Measurements from ENCODE around the gene GALNT16. TPM values are rescaled to one million over a fixed set of nuclear protein-coding genes. Genes with fewer than 3 reads are reported as not detected.

The GALNT16 gene
- total and polyA plus RNA-seq, 7 donors, result 2.4 to 20.5 (median 5.3) TPM; not detected in 1

DNA sequence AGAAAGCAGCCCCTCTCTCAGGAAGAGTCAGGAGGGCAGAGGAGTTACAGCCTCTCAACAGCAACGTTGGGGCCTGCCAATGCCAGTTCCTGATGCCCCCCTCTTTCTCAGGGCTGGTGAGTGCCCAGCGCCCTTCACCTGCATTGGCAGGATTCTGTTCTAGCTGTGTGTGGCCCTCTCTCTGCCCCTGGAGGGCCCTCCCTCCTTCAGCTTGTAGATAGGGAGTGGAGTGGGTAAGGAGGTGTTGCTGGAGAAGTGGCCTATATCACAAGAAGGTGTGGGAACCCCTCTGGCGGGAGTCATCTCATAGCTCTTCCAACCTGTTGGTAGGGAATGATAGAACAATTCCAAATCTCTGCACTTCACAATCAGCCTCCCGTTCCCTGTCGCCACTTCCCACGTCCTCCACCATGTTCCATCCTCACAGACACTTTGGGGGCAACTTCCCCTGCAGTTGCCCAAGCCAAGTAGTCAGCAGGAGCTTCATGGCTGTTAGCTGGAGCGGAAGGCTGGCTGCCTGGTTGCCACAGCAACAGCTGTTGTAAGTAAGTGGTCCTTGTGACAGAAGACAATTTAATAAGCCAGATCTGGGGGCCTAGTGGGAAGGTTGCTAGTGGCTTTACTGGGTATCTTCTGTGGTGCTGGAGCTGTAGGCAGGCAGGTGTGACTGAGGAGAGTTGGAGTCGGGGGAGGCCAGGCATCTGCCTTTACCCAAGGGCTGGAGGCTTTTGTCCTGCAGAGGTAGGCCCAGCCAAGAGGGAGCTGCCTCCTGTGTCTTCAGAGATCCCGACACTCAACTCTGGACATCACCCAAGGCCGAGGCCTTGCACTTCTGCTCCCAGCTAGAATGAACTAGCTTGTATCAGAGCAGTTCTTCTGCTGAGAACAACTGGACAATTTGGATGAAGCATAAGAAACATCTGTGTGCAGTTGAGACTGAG is 38.4 kb downstream of the GALNT16 start:
- DNase-seq, result no peak
- Histone ChIP-seq H3K9me3 (no peaks in the 10 kb centered on the region), H3K4me3 (no peak overlapping the region), H3K4me1 (no peaks in the 10 kb centered on the region), H3K36me3 (no peaks in the 10 kb centered on the region), H3K27me3 (no peaks in the 10 kb centered on the region), H3K27ac (no peak overlapping the region)
- 81 to 83% methylated on average over 10 of the region's 10 CpGs for WGBS, 2 donors
- intact Hi-C loops (cut with DNase I), result no loop called here
- TF ChIP-seq, protein P1, sequence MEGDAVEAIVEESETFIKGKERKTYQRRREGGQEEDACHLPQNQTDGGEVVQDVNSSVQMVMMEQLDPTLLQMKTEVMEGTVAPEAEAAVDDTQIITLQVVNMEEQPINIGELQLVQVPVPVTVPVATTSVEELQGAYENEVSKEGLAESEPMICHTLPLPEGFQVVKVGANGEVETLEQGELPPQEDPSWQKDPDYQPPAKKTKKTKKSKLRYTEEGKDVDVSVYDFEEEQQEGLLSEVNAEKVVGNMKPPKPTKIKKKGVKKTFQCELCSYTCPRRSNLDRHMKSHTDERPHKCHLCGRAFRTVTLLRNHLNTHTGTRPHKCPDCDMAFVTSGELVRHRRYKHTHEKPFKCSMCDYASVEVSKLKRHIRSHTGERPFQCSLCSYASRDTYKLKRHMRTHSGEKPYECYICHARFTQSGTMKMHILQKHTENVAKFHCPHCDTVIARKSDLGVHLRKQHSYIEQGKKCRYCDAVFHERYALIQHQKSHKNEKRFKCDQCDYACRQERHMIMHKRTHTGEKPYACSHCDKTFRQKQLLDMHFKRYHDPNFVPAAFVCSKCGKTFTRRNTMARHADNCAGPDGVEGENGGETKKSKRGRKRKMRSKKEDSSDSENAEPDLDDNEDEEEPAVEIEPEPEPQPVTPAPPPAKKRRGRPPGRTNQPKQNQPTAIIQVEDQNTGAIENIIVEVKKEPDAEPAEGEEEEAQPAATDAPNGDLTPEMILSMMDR (IDR thresholded peaks at IDR 0.05), result no peak
- no peak for TF ChIP-seq EP300 (IDR thresholded peaks at IDR 0.05)
- TF ChIP-seq POLR2AphosphoS5 (IDR thresholded peaks at IDR 0.05), result no peak
- TF ChIP-seq POLR2A (IDR thresholded peaks at IDR 0.05), result no peak

DNA sequence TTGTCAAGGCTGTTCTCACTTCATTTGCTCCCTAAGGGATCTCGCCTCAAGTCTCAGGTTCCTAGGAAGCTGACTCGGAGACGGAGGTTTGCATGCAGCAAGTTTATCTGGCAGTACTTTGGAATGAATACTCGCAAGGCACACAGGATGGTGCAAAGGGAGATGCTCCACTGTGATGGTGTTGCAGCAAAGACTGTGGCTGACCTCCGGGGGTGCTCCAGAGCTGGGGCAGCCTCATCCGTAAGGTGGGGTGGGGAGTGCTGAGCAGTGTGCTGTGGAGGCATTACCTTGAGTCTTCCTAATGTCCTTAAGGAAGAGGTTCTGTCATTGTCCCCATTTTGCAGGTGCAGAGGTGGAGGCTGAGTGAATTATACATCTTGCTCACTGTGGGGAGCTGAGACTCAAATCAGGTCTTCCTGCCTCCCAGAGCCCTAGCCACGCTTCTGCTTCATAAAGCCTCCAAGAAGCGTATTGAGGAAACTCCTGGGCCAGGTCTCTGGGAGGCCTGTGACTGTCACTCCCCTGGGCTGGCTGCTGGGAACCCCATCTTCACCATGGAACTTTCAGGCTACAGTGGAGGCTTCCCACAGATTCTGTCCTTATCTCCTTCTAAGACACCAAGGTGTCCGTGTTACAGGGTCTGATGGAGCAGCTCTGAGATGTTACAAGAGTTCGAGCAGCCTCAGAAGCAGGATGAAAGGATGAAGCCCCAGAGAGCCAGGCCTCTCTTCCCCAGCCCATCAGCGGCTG is 39.5 kb downstream of the GALNT16 start:
- 84 to 88% methylated on average over 11 of the region's 11 CpGs for WGBS, 2 donors
- no peak for DNase-seq
- H3K27ac ChIP-seq, result no peak overlapping the region

DNA sequence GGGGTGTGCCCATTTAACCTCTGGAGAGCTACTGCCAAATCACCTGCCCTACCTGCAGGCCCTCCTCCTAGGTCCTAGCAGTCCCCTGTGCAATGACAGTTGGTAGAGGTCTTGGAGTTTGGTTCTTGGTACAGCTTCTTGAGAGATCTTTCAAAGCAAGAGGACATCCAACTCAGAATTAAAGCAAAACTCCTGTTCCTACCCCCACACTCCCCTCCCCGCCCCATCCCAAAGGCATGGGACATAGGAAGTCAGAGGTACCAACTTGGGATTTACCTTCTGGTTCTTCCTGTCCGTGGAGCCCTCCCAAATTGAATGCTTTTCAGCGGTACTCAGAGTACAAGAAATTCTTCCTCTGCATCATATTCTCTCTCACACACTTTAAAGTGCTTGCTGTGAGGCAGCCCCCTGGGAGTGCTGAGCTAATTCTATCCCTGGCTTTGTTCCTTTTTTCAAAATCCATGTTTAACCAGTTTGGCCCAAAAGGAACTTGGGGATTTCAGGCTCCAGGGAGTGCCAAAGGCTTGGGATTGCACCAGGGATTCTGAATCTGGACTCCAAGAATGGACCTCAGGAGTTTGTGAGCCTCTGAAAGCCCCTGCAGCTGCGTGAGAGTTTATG is 40.8 kb downstream of the GALNT16 start:
- no peaks in the 10 kb centered on the region for H3K9me3 ChIP-seq
- TF ChIP-seq POLR2A (IDR thresholded peaks at IDR 0.05) (no peak), EP300 (IDR thresholded peaks at IDR 0.05) (no peak), POLR2AphosphoS5 (IDR thresholded peaks at IDR 0.05) (no peak)
- TF ChIP-seq, protein P1 (IDR thresholded peaks at IDR 0.05), result no peak
- H3K4me3 ChIP-seq, result no peak overlapping the region
- H3K27me3 ChIP-seq, result no peaks in the 10 kb centered on the region
- no peaks in the 10 kb centered on the region for H3K4me1 ChIP-seq
- no peaks in the 10 kb centered on the region for H3K36me3 ChIP-seq
- 72 to 85% methylated on average over 4 of the region's 4 CpGs for WGBS, 2 donors
- DNase-seq, result no peak
- intact Hi-C loops (cut with DNase I), result no loop called here
- H3K27ac ChIP-seq, result no peak overlapping the region

More for the DNA sequence above, 39.5 kb downstream of the GALNT16 start:
- no peaks in the 10 kb centered on the region for H3K9me3 ChIP-seq
- TF ChIP-seq POLR2AphosphoS5 (IDR thresholded peaks at IDR 0.05) (no peak), EP300 (IDR thresholded peaks at IDR 0.05) (no peak), POLR2A (IDR thresholded peaks at IDR 0.05) (no peak)
- TF ChIP-seq, protein P1 (IDR thresholded peaks at IDR 0.05), result no peak
- intact Hi-C loops (cut with DNase I), result no loop called here
- H3K4me1 ChIP-seq, result no peaks in the 10 kb centered on the region
- H3K4me3 ChIP-seq, result no peak overlapping the region
- no peaks in the 10 kb centered on the region for H3K36me3 ChIP-seq
- no peaks in the 10 kb centered on the region for H3K27me3 ChIP-seq

DNA sequence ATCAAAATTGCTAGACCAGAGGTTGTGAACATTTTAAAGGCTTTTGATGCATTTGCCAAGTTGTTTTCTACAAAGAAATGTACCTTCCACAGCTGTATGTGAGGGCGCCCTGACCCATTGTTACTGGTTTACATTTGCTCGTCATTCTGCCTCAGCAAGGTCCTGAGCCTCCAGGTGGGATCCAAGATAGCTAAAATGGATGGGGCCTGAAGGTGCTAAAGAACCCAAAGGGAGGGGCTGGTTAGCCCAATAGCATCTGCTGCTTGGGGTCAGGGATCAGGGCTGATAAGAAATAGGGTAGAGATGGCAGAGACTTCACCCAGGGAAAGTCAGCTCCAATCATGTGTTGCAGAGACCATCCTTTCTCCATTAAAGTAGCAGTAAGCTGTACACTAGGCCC is 43.1 kb downstream of the GALNT16 start:
- Histone ChIP-seq H3K4me3 (no peak overlapping the region), H3K36me3 (no peaks in the 10 kb centered on the region), H3K27me3 (no peaks in the 10 kb centered on the region), H3K27ac (no peak overlapping the region), H3K4me1 (no peaks in the 10 kb centered on the region), H3K9me3 (no peaks in the 10 kb centered on the region)
- TF ChIP-seq, protein P1 (IDR thresholded peaks at IDR 0.05), result no peak
- no peak for TF ChIP-seq EP300 (IDR thresholded peaks at IDR 0.05)
- no peak for TF ChIP-seq POLR2AphosphoS5 (IDR thresholded peaks at IDR 0.05)
- no peak for TF ChIP-seq POLR2A (IDR thresholded peaks at IDR 0.05)
- WGBS, 2 donors, result 85 to 87% methylated on average over 2 of the region's 2 CpGs
- DNase-seq, result peak; percentile 22
- intact Hi-C loops (cut with DNase I), result no loop called here
